ENCODE results near the gene PABPC1L2B.
"Not testable (repeated sequence)": the region's sequence is repeated elsewhere in the genome, so short reads cannot be mapped to it uniquely, and the experiment has no call there.

PABPC1L2B gene

GRCh38 chrX:73002733-73003132 is at the start of gene PABPC1L2B:
Gene PABPC1L2B, plus strand, starts transcription at chrX:73002939. Its CDS starts 704 bp downstream, at chrX:73003643.
- H3K4me2 ChIP-seq (ENCODE audit: low read length); H4K20me1 ChIP-seq (ENCODE audit: insufficient read depth, low read length); H2AFZ ChIP-seq (ENCODE audit: low read length); H3K27ac ChIP-seq (ENCODE audit: low read depth, low read length, poor library complexity, severe bottlenecking); H3K4me3 ChIP-seq (ENCODE audit: low read depth, low read length, poor library complexity, severe bottlenecking); H3K4me1 ChIP-seq (ENCODE audit: insufficient read depth, low read length, severe bottlenecking); H3K9me3 ChIP-seq (ENCODE audit: low read length); H3F3A ChIP-seq (ENCODE audit: insufficient read depth, low read length); H3K9ac ChIP-seq (ENCODE audit: low read length); H3K36me3 ChIP-seq (ENCODE audit: insufficient read depth, low read length); H3K27me3 ChIP-seq (ENCODE audit: insufficient read depth, low read length); H3K9me2 ChIP-seq (ENCODE audit: low read depth, low read length); H3K79me2 ChIP-seq (ENCODE audit: insufficient read depth, low read length): not testable (repeated sequence)

- H3K4me1 ChIP-seq (ENCODE audit: insufficient read depth, low read length, severe bottlenecking); H2AFZ ChIP-seq (ENCODE audit: low read length); H3K9ac ChIP-seq (ENCODE audit: low read length); H3K79me2 ChIP-seq (ENCODE audit: insufficient read depth, low read length); H3K27ac ChIP-seq (ENCODE audit: low read depth, low read length, poor library complexity, severe bottlenecking); H4K20me1 ChIP-seq (ENCODE audit: insufficient read depth, low read length); H3K4me3 ChIP-seq (ENCODE audit: low read depth, low read length, poor library complexity, severe bottlenecking); H3K27me3 ChIP-seq (ENCODE audit: insufficient read depth, low read length); H3K4me2 ChIP-seq (ENCODE audit: low read length); H3K36me3 ChIP-seq (ENCODE audit: insufficient read depth, low read length); H3K9me3 ChIP-seq (ENCODE audit: low read length); H3F3A ChIP-seq (ENCODE audit: insufficient read depth, low read length); H3K9me2 ChIP-seq (ENCODE audit: low read depth, low read length): not testable (repeated sequence)
These were observed 42.8 kb upstream of the PABPC1L2B start for GRCh38 chrX:72959971-72960370.

- H3K9me2 ChIP-seq (ENCODE audit: low read depth, low read length); H3K36me3 ChIP-seq (ENCODE audit: insufficient read depth, low read length); H3K4me3 ChIP-seq (ENCODE audit: low read depth, low read length, poor library complexity, severe bottlenecking); H3K27me3 ChIP-seq (ENCODE audit: insufficient read depth, low read length); H3K4me1 ChIP-seq (ENCODE audit: insufficient read depth, low read length, severe bottlenecking); H3K27ac ChIP-seq (ENCODE audit: low read depth, low read length, poor library complexity, severe bottlenecking); H3K9me3 ChIP-seq (ENCODE audit: low read length); H3F3A ChIP-seq (ENCODE audit: insufficient read depth, low read length); H2AFZ ChIP-seq (ENCODE audit: low read length); H4K20me1 ChIP-seq (ENCODE audit: insufficient read depth, low read length); H3K79me2 ChIP-seq (ENCODE audit: insufficient read depth, low read length); H3K9ac ChIP-seq (ENCODE audit: low read length); H3K4me2 ChIP-seq (ENCODE audit: low read length): not testable (repeated sequence)
These were observed 30.9 kb upstream of the PABPC1L2B start for GRCh38 chrX:72971859-72972258.

- not testable (repeated sequence) for H3K9ac ChIP-seq (ENCODE audit: low read length); H3K4me2 ChIP-seq (ENCODE audit: low read length); H4K20me1 ChIP-seq (ENCODE audit: insufficient read depth, low read length); H3K4me1 ChIP-seq (ENCODE audit: insufficient read depth, low read length, severe bottlenecking); H3K27me3 ChIP-seq (ENCODE audit: insufficient read depth, low read length); H3K36me3 ChIP-seq (ENCODE audit: insufficient read depth, low read length); H3K4me3 ChIP-seq (ENCODE audit: low read depth, low read length, poor library complexity, severe bottlenecking); H3K79me2 ChIP-seq (ENCODE audit: insufficient read depth, low read length); H3F3A ChIP-seq (ENCODE audit: insufficient read depth, low read length); H2AFZ ChIP-seq (ENCODE audit: low read length); H3K27ac ChIP-seq (ENCODE audit: low read depth, low read length, poor library complexity, severe bottlenecking); H3K9me3 ChIP-seq (ENCODE audit: low read length); H3K9me2 ChIP-seq (ENCODE audit: low read depth, low read length)
These were observed 27.9 kb upstream of the PABPC1L2B start for GRCh38 chrX:72974885-72975284.

GRCh38 chrX:72980894-72981469 is 21.8 kb upstream of the PABPC1L2B start:
- not testable (repeated sequence) for H3F3A ChIP-seq (ENCODE audit: insufficient read depth, low read length); H3K4me1 ChIP-seq (ENCODE audit: insufficient read depth, low read length, severe bottlenecking); H3K9ac ChIP-seq (ENCODE audit: low read length); H3K36me3 ChIP-seq (ENCODE audit: insufficient read depth, low read length); H3K9me2 ChIP-seq (ENCODE audit: low read depth, low read length); H3K27me3 ChIP-seq (ENCODE audit: insufficient read depth, low read length); H3K79me2 ChIP-seq (ENCODE audit: insufficient read depth, low read length); H3K27ac ChIP-seq (ENCODE audit: low read depth, low read length, poor library complexity, severe bottlenecking); H2AFZ ChIP-seq (ENCODE audit: low read length); H3K4me2 ChIP-seq (ENCODE audit: low read length); H3K9me3 ChIP-seq (ENCODE audit: low read length); H3K4me3 ChIP-seq (ENCODE audit: low read depth, low read length, poor library complexity, severe bottlenecking); H4K20me1 ChIP-seq (ENCODE audit: insufficient read depth, low read length)

GRCh38 chrX:73004032-73004431 is 1.3 kb downstream of the PABPC1L2B start:
- not testable (repeated sequence) for H3K9ac ChIP-seq (ENCODE audit: low read length); H3K4me1 ChIP-seq (ENCODE audit: insufficient read depth, low read length, severe bottlenecking); H3K27ac ChIP-seq (ENCODE audit: low read depth, low read length, poor library complexity, severe bottlenecking); H3K9me2 ChIP-seq (ENCODE audit: low read depth, low read length); H3K9me3 ChIP-seq (ENCODE audit: low read length); H3K27me3 ChIP-seq (ENCODE audit: insufficient read depth, low read length); H4K20me1 ChIP-seq (ENCODE audit: insufficient read depth, low read length); H3K79me2 ChIP-seq (ENCODE audit: insufficient read depth, low read length); H2AFZ ChIP-seq (ENCODE audit: low read length); H3K4me3 ChIP-seq (ENCODE audit: low read depth, low read length, poor library complexity, severe bottlenecking); H3K36me3 ChIP-seq (ENCODE audit: insufficient read depth, low read length); H3K4me2 ChIP-seq (ENCODE audit: low read length); H3F3A ChIP-seq (ENCODE audit: insufficient read depth, low read length)
